Neural progenitor cell (in vitro differentiated cells): ENCODE results near the gene IL23R.
"Not testable (repeated sequence)": the region's sequence is repeated elsewhere in the genome, so short reads cannot be mapped to it uniquely, and the experiment has no call there.

ENCODE experiments used
- CTCF ChIP-seq: fragments of 200-600 bp; sonication (generic); IDR thresholded peaks from 2 replicates; pipeline ENCODE4 v1.5.1; 2017; ENCODE audit warnings: antibody characterized with exemption, mild to moderate bottlenecking
- EZH2 ChIP-seq: fragments of 200-600 bp; sonication (generic); IDR thresholded peaks from 2 replicates; pipeline ENCODE4 v1.6.1; 2017; ENCODE audit warnings: antibody characterized with exemption, mild to moderate bottlenecking, moderate library complexity

- TF ChIP-seq CTCF, EZH2: not testable (repeated sequence)
These were observed 41.1 kb downstream of the IL23R start for GRCh38 chr1:67207398-67207797.
